NCI-H1417 treated with DMSO at 0.1 percent for 48 hours (cell line): ENCODE results near the gene RRBP1.
A peak's percentile ranks its signal among the peaks of the same experiment; 100 is the strongest.
"Not testable (repeated sequence)": the region's sequence is repeated elsewhere in the genome, so short reads cannot be mapped to it uniquely, and the experiment has no call there.

Experiments
- DNase-seq: peaks from one replicate; lab custom pipeline; 2025; lab: John Stamatoyannopoulos, UW

The RRBP1 gene

DNA sequence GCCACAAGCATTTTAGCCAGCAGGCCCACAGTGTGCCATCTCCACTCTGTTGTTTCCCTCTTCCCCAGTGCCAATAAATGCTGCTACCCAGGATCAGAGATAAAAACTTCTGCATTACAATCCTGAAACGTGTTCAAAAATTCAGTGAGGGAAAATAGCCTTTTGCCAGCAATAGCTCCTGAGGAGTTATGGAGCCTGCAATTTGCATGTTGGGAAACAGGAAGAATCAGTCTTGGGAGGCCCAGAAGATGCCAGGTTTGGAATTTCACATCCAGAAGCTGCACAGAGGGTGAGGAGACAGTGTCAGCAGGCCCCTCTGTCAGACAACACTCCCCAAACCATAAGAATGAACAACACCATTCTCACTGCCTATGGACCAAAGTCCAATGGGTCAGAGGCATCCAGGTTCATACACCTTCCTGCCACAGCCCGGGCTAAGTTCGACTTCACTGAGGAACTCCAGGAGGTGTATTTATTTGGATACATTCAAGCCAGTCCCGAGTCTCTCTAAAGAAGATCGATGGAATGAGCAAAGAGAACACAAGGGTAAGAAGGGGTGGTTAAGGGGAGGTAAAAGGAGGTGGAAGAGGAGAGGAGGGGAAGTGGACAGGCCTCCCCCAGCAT is 20.8 kb downstream of the RRBP1 start:
- no peak for DNase-seq

GRCh38 chr20:17660667-17661066 is 21.4 kb downstream of the RRBP1 start:
- no peak for DNase-seq

- no peak for DNase-seq
These were observed 22.2 kb downstream of the RRBP1 start for GRCh38 chr20:17659801-17660200.

DNA sequence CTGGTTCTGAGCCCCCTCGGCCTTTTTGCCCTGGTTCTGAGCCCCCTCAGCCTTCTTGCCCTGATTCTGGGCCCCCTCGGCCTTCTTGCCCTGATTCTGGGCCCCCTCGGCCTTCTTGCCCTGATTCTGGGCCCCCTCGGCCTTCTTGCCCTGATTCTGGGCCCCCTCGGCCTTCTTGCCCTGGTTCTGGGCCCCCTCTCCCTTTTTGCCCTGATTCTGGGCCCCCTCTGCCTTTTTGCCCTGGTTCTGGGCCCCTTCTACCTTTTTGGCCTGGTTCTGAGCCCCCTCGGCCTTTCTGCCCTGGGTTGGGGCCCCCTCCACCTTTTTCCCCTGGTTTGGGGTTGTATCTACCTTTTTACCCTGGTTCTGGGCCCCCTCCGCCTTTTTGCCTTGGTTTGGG is 22.7 kb downstream of the RRBP1 start:
- DNase-seq = not testable (repeated sequence)

DNA sequence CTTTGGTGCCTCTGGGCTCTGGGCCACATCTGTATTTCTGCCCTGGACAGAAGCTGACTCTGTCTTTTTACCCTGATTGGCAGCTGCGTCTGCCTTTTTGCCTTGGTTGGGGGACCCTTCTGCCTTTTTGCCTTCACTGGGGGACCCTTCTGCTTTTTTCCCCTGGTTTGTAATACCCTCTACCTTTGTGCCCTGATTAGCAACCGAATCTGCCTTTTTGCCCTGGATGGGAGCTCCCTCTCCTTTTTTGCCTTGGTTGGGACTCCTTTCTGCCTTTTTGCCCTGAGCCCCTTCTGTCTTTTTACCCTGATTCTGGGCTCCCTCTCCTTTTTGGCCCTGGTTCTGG is 23.4 kb downstream of the RRBP1 start:
- DNase-seq = no peak

GRCh38 chr20:17657898-17658647 is 24.0 kb downstream of the RRBP1 start:
- DNase-seq = no peak

- no peak for DNase-seq
These were observed 24.8 kb downstream of the RRBP1 start for GRCh38 chr20:17657079-17657825.

GRCh38 chr20:17655865-17656479 is 26.1 kb downstream of the RRBP1 start:
- DNase-seq = no peak

DNA sequence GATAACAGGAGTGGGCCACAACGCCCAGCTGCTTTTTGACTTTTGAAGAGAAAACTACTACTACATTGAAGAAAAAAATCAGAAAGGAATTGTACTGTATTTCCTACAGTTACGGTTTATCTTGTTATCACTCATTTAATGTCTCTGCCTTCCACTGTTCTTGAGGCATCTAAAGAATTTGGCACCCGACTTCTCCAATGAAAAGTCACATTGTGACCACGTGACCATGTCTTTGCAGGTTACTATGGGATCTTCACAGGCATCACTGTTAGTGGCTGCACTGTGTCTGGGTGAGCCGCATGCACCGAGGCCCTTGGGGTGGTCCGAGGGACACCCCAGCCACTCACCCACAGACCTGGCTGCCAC is 26.8 kb downstream of the RRBP1 start:
- no peak for DNase-seq

GRCh38 chr20:17654649-17655285 is 27.3 kb downstream of the RRBP1 start:
- no peak for DNase-seq

GRCh38 chr20:17653835-17654648 is 28.0 kb downstream of the RRBP1 start:
- DNase-seq = no peak

- no peak for DNase-seq
These were observed 29.6 kb downstream of the RRBP1 start for GRCh38 chr20:17652411-17652810.

GRCh38 chr20:17651760-17652388 is 30.2 kb downstream of the RRBP1 start:
- no peak for DNase-seq

GRCh38 chr20:17651129-17651759 is 30.8 kb downstream of the RRBP1 start:
- no peak for DNase-seq

GRCh38 chr20:17650301-17651128 is 31.5 kb downstream of the RRBP1 start:
- no peak for DNase-seq

DNA sequence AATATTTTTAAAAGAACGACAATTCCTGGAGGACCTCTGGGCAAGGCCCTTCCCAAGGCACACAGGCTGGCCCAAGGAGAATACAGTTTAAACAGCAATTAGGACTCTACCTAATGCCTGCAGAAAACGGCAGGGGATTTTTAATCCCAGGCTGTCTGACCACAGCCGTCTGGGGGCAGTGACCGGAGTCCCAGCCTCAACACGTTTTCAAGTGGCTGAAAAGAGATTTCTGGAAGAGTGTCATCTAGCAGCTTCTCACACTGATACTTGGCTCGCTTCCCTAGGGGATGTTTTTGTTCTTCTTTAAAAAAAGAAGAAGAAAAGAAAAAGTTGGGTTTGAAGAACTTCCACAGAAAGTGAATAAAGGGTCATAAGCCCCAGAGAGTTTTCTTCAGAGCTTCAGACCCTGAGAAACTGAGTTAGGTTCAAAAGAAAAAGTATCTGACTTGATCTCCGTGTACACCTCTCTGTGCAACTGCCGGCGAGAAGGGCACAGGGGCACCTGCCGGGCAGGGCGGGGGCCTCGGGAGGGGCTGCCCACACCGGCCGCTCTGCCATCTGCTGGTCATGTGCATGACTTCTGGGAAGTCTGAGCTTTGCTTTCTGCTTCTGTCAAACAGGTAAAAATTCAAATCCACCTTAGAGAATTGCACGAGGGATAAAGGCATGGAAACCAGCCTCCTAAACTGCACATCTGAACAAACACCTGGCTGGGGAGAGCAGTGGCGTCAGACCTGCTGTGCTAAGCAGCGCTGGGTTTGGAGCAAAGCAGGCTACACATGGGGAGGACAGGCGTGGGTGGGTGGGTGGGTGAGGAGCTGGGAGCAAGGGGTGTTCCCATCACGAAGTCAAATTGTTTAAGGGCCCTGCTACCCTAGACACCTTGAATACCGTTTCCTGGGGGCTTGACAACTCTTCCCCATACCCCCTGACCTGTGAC is 33.0 kb downstream of the RRBP1 start:
- peak; percentile 13 for DNase-seq

GRCh38 chr20:17648315-17648646 is 33.8 kb downstream of the RRBP1 start:
- no peak for DNase-seq
